Loucy (cell line): ENCODE data around the gene CNOT4.

Source experiments
- H2AFZ ChIP-seq: fragments of 200-600 bp; sonication (generic); 2 replicates; pipeline ENCODE4 v1.6.0; 2016; ENCODE audit warnings: antibody characterized with exemption, mild to moderate bottlenecking, low read length, moderate library complexity
- H3F3A ChIP-seq: fragments of 200-600 bp; 2 replicates; pipeline ENCODE4 v1.6.0; 2016; ENCODE audit warnings: antibody characterized with exemption, low read depth, mild to moderate bottlenecking
- H3K27me3 ChIP-seq: fragments of 200-600 bp; sonication (generic); 2 replicates; pipeline ENCODE4 v1.6.1; 2014; ENCODE audit warnings: low read length, mild to moderate bottlenecking; ENCODE audit not compliant: insufficient read depth, poor library complexity, severe bottlenecking
- H3K36me3 ChIP-seq: fragments of 200-600 bp; sonication (generic); 2 replicates; pipeline ENCODE4 v1.6.1; 2016; ENCODE audit warnings: low read length; ENCODE audit not compliant: insufficient read depth
- H3K4me1 ChIP-seq: fragments of 200-600 bp; sonication (generic); 2 replicates; pipeline ENCODE4 v1.5.1; 2014; ENCODE audit warnings: low read length, mild to moderate bottlenecking; ENCODE audit not compliant: insufficient read depth, poor library complexity, severe bottlenecking
- H3K4me2 ChIP-seq: fragments of 200-600 bp; sonication (generic); 2 replicates; pipeline ENCODE4 v1.6.0; 2014; ENCODE audit warnings: antibody characterized with exemption, low read length, low read depth, mild to moderate bottlenecking; ENCODE audit not compliant: poor library complexity, severe bottlenecking
- H3K4me3 ChIP-seq: fragments of 200-600 bp; sonication (generic); 2 replicates; pipeline ENCODE4 v1.5.1; 2014; ENCODE audit warnings: low read length, mild to moderate bottlenecking, mixed read lengths; ENCODE audit not compliant: poor library complexity, severe bottlenecking
- H3K79me2 ChIP-seq: fragments of 200-600 bp; sonication (generic); 2 replicates; pipeline ENCODE4 v1.6.1; 2014; ENCODE audit warnings: low read length; ENCODE audit not compliant: insufficient read depth
- H3K9ac ChIP-seq: fragments of 200-600 bp; sonication (generic); 2 replicates; pipeline ENCODE4 v1.6.0; 2014; ENCODE audit warnings: mild to moderate bottlenecking, low read depth, low read length, moderate library complexity; ENCODE audit not compliant: poor library complexity, severe bottlenecking
- H3K9me2 ChIP-seq: fragments of 200-600 bp; sonication (generic); replicated peaks from 2 replicates; pipeline ENCODE4 v1.6.1; 2016; ENCODE audit warnings: low read depth, low read length, mixed read lengths
- H3K9me3 ChIP-seq: fragments of 200-600 bp; sonication (generic); 2 replicates; pipeline ENCODE4 v1.6.1; 2014; ENCODE audit warnings: mild to moderate bottlenecking, antibody characterized with exemption, low read length, low read depth; ENCODE audit not compliant: insufficient read depth
- H4K20me1 ChIP-seq: fragments of 200-600 bp; sonication (generic); 2 replicates; pipeline ENCODE4 v1.6.0; 2014; ENCODE audit warnings: antibody characterized with exemption, low read length, mild to moderate bottlenecking; ENCODE audit not compliant: insufficient read depth, poor library complexity, severe bottlenecking
- CTCF ChIP-seq: fragments of 200-600 bp; sonication (generic); conservative IDR thresholded peaks from 2 replicates; pipeline ENCODE4 v1.5.1; 2014; ENCODE audit warnings: mild to moderate bottlenecking, antibody characterized with exemption, low read length
- EZH2phosphoT487 ChIP-seq: fragments of 200-600 bp; IDR thresholded peaks from 2 replicates; pipeline ENCODE4 v1.6.1; 2018; ENCODE audit warnings: antibody characterized with exemption, mild to moderate bottlenecking, moderate library complexity, borderline replicate concordance

The CNOT4 gene

GRCh38 chr7:135467207-135467711 is 42.6 kb downstream of the CNOT4 start:
- Histone ChIP-seq H3K4me3 (no peak overlapping the region), H3F3A (no peaks in the 10 kb centered on the region), H3K79me2 (peaks cover 78% of the 10 kb centered on the region), H3K36me3 (no peaks in the 10 kb centered on the region), H2AFZ (no peak overlapping the region), H3K9me2 (no peaks in the 10 kb centered on the region), H3K9ac (no peak overlapping the region), H4K20me1 (peaks cover 20% of the 10 kb centered on the region), H3K4me1 (no peaks in the 10 kb centered on the region), H3K4me2 (no peak overlapping the region), H3K9me3 (no peaks in the 10 kb centered on the region), H3K27me3 (no peaks in the 10 kb centered on the region)
- TF ChIP-seq EZH2phosphoT487 (no peak), CTCF (no peak)

- no peaks in the 10 kb centered on the region for H3K36me3 ChIP-seq
- H3K9ac ChIP-seq: no peak overlapping the region
- H4K20me1 ChIP-seq: peaks cover 26% of the 10 kb centered on the region
- H3K4me2 ChIP-seq: no peak overlapping the region
- no peak overlapping the region for H3K4me3 ChIP-seq
- H3K27me3 ChIP-seq: no peaks in the 10 kb centered on the region
- H3K79me2 ChIP-seq: peaks cover 79% of the 10 kb centered on the region
- H3K9me2 ChIP-seq: no peaks in the 10 kb centered on the region
- H3K9me3 ChIP-seq: no peaks in the 10 kb centered on the region
- TF ChIP-seq CTCF (no peak), EZH2phosphoT487 (no peak)
- no peaks in the 10 kb centered on the region for H3F3A ChIP-seq
- H3K4me1 ChIP-seq: no peaks in the 10 kb centered on the region
- H2AFZ ChIP-seq: no peak overlapping the region
These were observed 43.3 kb downstream of the CNOT4 start for GRCh38 chr7:135466442-135467206.

GRCh38 chr7:135463908-135464307 is 46.0 kb downstream of the CNOT4 start:
- Histone ChIP-seq H3K4me1 (peaks cover 8% of the 10 kb centered on the region), H3K9me2 (no peaks in the 10 kb centered on the region), H3K4me2 (no peak overlapping the region), H2AFZ (no peak overlapping the region), H3K79me2 (peaks cover 80% of the 10 kb centered on the region), H3F3A (no peaks in the 10 kb centered on the region), H3K27me3 (no peaks in the 10 kb centered on the region), H3K9me3 (no peaks in the 10 kb centered on the region), H4K20me1 (peaks cover 32% of the 10 kb centered on the region), H3K36me3 (no peaks in the 10 kb centered on the region), H3K4me3 (no peak overlapping the region), H3K9ac (no peak overlapping the region)
- TF ChIP-seq CTCF: no peak
